HG02885 (cell line): ENCODE results near the gene SUCLG1.

Source experiments
- ATAC-seq: cut with Tn5 transposase; IDR thresholded peaks from one replicate; pipeline ENCODE4 v1.9.1; 2021; ENCODE audit warnings: mild to moderate bottlenecking; ENCODE audit not compliant: unreplicated experiment, poor library complexity

The SUCLG1 gene

GRCh38 chr2:84467389-84467788, 8.3 kb upstream of the SUCLG1 start:
- no peak for ATAC-seq

GRCh38 chr2:84461310-84461709, 2.2 kb upstream of the SUCLG1 start:
- no peak for ATAC-seq

DNA sequence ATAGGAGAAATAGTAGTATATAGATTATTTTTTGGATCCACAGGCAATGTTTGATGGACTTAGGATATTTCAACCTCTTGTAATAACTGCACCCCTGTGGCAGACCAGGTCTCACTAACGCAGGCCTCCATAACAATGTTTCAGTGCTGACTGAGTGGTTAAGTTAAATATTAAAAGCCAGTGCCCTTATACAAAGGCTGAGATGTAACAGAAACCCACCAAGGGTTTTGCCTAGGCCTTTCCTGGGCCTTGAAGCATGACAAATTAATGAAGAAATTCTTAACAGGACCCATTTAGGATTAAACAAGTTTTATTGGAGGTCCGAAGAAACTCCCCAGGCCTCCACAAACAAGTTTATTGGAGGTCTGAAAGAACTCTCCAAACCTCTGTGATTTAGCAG, 1.6 kb upstream of the SUCLG1 start:
- ATAC-seq, result no peak

GRCh38 chr2:84459944-84460429, 907 bp upstream of the SUCLG1 start:
- no peak for ATAC-seq

GRCh38 chr2:84458551-84459017, 496 bp downstream of the SUCLG1 start:
- ATAC-seq, result peak; percentile 38

DNA sequence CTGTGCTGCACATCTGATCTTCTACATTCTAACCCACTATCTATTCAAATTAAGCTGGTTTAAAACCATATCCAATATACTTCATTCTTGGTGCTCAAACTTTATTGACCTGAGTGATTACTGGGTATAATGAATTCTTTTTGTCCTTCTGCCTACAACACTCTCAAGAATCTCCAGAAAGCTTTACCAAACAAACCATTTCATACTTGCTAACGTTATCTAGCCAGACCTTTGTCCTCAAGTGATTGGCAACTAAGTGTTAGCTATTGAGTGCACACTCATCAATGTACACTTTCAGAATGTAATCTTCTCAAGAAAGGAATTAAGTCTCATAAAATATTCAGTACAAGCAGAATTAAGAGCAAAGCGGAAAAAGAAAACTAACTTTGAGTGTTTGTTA, 1.4 kb downstream of the SUCLG1 start:
- no peak for ATAC-seq

DNA sequence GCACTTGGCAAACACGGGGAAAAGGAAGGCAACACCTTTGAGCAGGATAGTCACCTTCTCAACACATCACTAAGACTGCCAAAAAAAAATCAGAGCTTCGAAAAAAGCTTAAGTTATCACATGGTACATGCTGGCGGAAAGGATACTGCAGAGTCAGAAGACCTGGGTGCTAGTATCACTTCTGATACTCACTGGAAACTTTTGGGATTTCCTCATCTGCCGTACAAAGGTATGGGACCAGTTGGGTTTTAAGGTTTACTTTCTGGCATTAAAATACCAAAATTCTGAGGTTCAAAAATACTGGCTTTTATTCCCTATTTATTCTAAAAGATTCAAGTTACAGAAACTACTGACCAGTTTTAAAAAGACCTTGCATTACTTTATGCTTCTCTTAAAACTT, 2.9 kb downstream of the SUCLG1 start:
- ATAC-seq, result no peak

- ATAC-seq, result no peak
Measured at GRCh38 chr2:84454581-84454980, 4.5 kb downstream of the SUCLG1 start.

DNA sequence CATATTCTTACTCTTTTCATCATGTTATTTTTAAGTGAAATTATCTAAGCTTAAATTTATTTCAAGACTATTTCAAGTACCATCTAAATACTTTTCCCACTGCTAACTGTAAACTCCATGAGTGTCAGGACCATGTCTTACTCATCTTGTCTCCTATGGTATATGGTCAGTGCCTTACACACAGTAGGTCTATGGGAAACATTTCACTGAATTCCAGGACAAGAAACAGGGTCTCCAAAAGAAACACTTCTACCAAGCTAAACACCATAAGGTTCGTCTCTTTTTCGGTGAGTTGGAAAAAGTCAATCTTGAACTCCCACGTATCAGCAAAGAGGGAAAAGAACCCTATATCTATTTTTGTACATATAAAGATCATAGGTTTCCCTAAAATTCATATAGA, 6.5 kb downstream of the SUCLG1 start:
- ATAC-seq, result no peak

- ATAC-seq, result no peak
Measured at GRCh38 chr2:84451579-84451978, 7.5 kb downstream of the SUCLG1 start.

DNA sequence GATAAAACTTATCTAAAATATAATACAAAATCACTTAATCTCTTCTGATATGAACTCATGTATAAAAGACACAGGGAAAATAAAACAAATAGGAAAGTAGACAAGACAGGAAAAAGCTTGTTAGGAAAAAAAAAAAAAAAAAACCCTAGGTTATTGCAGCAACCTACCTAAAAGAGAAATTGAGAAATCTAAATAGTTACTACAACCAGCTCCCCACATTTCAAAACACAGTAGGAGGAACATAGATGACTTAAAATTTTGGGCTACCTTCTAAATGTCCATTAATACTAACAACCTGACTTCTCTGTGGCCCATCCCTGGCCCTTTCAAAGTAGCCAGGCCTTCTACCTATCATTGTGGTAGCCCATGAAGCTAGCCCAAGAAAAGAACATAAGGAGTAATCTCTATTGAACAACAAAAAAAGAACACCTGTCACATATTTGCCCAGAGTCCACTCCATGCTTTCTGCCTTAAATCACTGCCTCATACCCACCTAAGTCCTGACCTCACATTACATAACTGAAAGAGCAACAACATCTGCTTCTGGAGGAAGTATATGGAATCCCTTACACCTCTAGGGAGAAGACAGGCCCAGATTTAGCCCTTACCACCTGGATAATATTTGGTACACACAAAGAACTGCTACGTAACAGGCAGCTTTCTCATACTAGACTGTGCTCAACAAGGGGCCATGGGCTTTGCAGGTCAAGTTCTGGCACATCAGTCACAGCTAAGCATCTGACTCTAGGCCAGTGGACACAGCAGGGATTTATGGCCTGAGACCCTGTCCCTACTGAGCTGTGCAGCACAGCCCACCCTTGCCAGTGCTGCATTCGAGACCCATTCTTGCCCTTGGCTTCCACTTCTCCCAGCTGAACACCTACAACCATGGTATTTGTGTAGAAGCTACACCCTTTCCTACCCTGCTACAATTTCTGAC, 8.5 kb downstream of the SUCLG1 start:
- no peak for ATAC-seq

- ATAC-seq, result no peak
Measured at GRCh38 chr2:84449711-84450110, 9.4 kb downstream of the SUCLG1 start.

GRCh38 chr2:84449055-84449454, 10.0 kb downstream of the SUCLG1 start:
- ATAC-seq, result no peak

DNA sequence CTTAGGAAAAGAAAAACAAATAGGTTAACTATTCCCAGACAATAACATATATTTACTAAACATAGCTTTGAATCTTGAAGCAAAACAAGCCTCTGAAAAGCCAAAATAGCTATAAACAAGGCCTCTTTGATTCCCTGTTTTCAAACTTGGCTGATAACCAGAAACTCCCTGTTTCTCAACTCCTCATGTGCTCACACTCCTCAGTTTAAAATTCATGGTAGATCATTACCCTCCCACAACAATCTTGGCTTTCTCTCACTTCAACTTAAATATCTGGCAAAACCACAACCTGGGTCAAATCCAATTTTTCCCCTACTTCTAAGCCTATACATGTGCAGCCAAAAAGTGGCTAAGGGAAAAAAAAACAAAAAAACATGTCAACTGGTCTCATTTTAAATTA, 15.6 kb downstream of the SUCLG1 start:
- ATAC-seq, result no peak

DNA sequence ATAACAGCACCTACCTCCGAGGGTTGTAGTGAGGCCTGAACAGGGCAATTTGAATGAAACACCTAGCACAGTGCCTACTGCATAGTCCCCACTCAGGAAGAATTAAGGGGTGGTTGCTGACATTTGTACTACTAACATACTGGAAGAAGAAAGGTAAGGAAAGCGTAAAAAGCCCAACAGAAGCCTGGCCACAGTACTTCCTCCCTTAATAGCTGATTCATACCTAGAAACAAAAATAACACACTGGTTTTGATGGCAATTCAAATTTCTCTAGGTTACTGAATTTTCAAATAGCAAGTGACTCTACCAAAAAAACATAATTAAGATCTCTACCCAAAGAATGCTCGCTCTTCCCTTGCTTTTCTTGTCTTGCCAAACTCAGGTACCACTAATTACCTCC, 16.2 kb downstream of the SUCLG1 start:
- no peak for ATAC-seq

DNA sequence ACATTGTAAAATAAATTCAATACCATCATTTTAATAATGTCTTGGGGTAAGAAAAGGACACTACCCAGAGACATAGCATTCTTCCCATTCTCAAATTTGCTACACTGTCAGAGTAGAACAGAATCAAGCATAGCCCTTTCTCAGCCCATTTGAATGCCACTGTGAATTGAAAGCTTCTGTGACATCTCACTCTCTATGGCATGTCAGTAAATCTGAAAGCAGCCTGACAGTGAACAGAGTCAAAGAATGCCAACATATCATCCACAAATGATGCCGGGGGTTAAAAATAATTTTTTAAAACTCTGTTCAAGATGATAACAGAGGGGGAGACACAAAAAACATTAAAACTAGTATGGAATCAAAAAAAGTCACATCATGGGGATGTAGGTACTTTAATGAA, 17.6 kb downstream of the SUCLG1 start:
- no peak for ATAC-seq

GRCh38 chr2:84441036-84441435, 18.0 kb downstream of the SUCLG1 start:
- ATAC-seq, result no peak

DNA sequence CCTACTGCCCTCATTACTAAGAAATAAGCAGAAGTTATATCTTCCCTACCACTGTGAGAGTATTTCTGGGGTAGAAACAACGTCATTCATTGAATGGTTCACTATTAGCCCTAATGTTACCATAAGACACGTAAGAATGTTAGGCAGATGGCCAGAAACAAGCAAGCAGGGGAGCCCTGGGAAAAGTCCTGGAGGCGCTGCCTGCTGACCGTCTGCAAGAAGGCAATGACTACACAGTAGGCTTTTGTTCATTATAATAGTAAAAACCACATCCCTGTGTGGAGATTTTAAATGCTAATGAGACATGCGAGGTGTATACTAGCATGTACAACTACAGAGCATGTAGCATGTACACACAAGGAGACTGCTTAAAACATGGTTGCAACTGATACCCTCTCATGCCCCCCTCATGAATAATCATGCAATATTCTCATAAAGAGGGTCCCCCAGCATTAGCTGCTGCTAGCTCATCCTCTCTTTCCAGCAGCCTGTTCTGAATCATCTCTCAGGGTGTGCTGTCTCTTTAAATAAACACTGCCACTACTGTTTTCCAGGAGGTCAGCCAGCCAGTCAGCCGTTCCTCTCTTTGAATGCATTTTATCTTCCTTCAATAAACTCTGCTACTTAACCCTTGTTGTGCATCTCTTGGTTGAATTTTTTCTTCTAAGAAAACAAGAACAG, 23.6 kb downstream of the SUCLG1 start:
- no peak for ATAC-seq

DNA sequence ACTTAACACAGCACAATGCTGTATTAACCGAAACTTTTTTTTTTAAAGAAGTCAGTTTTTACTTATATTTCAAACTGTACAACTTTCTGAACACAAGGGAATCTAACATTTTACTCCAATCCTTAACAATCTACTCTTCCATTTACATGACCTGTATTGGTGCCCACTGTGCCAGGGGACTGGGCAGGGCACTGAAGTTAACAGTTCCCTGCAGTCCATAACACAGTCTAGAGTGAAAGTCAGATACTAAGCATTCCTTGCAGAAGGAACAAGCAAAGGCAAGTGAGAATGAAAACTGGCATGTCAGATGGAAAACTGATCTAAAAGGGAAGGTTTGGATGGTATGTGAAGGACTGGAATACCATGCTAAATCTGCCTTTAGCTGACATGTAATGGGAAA, 29.8 kb downstream of the SUCLG1 start:
- ATAC-seq, result no peak

GRCh38 chr2:84427235-84428138, 31.6 kb downstream of the SUCLG1 start:
- ATAC-seq, result peak; percentile 60
